ENCODE data around the gene MAST4. TPM values are rescaled to one million over a fixed set of nuclear protein-coding genes. Genes with fewer than 3 reads are reported as not detected.

The MAST4 gene
- total RNA-seq, 2 donors from 2014 or later, result 15.9 to 53.1 TPM

- H3K4me3 Mint-ChIP-seq, result no peak overlapping the region
- DNase-seq (ENCODE audit: low spot score) (no peak), ATAC-seq (no peak)
- no peak overlapping the region for H3K27ac Mint-ChIP-seq
- H3K27me3 Mint-ChIP-seq, result no peaks in the 10 kb centered on the region
- no peaks in the 10 kb centered on the region for H3K9me3 Mint-ChIP-seq
- peaks cover 2 to 4% of the 10 kb centered on the region in 2 donors for H3K4me1 Mint-ChIP-seq (ENCODE audit: low read depth in 2 of 2)
- H3K36me3 Mint-ChIP-seq, result no peaks in the 10 kb centered on the region
Measured at GRCh38 chr5:67042176-67043003, 446.2 kb downstream of the MAST4 start.

GRCh38 chr5:67043796-67044511 lies 447.8 kb downstream of the MAST4 start:
- Mint-ChIP-seq H3K9me3 (no peaks in the 10 kb centered on the region), H3K4me3 (no peak overlapping the region), H3K4me1 (ENCODE audit: low read depth in 2 of 2) (peaks cover 2 to 4% of the 10 kb centered on the region in 2 donors), H3K27me3 (no peaks in the 10 kb centered on the region), H3K27ac (no peak overlapping the region), H3K36me3 (no peaks in the 10 kb centered on the region)
- ATAC-seq (no peak), DNase-seq (ENCODE audit: low spot score) (no peak)

- Mint-ChIP-seq H3K27ac (no peak overlapping the region), H3K36me3 (no peaks in the 10 kb centered on the region)
- ATAC-seq, result no peak
Measured at GRCh38 chr5:67045816-67046740, 449.9 kb downstream of the MAST4 start.

GRCh38 chr5:67047160-67047559 lies 451.0 kb downstream of the MAST4 start:
- H3K9me3 Mint-ChIP-seq, result no peaks in the 10 kb centered on the region
- H3K36me3 Mint-ChIP-seq, result no peaks in the 10 kb centered on the region
- H3K27ac Mint-ChIP-seq, result no peak overlapping the region
- no peak for ATAC-seq
- H3K27me3 Mint-ChIP-seq, result no peaks in the 10 kb centered on the region
- no peak for DNase-seq (ENCODE audit: low spot score)
- peaks cover 4 to 11% of the 10 kb centered on the region in 2 donors for H3K4me1 Mint-ChIP-seq (ENCODE audit: low read depth in 2 of 2)
- H3K4me3 Mint-ChIP-seq, result no peak overlapping the region

More at GRCh38 chr5:67045816-67046740, 449.9 kb downstream of the MAST4 start:
- DNase-seq (ENCODE audit: low spot score), result no peak
- H3K4me1 Mint-ChIP-seq (ENCODE audit: low read depth in 2 of 2), result peaks cover 6 to 11% of the 10 kb centered on the region in 2 donors
- H3K27me3 Mint-ChIP-seq, result no peaks in the 10 kb centered on the region
- H3K4me3 Mint-ChIP-seq, result no peak overlapping the region
- no peaks in the 10 kb centered on the region for H3K9me3 Mint-ChIP-seq

GRCh38 chr5:67047616-67048015 lies 451.4 kb downstream of the MAST4 start:
- H3K36me3 Mint-ChIP-seq, result no peaks in the 10 kb centered on the region
- peaks cover 4 to 10% of the 10 kb centered on the region in 2 donors for H3K4me1 Mint-ChIP-seq (ENCODE audit: low read depth in 2 of 2)
- H3K27ac Mint-ChIP-seq, result no peak overlapping the region
- DNase-seq (ENCODE audit: low spot score) (no peak), ATAC-seq (no peak)
- H3K4me3 Mint-ChIP-seq, result no peak overlapping the region
- H3K9me3 Mint-ChIP-seq, result no peaks in the 10 kb centered on the region
- no peaks in the 10 kb centered on the region for H3K27me3 Mint-ChIP-seq

- Mint-ChIP-seq H3K9me3 (no peaks in the 10 kb centered on the region), H3K4me1 (ENCODE audit: low read depth in 2 of 2) (peaks cover 4 to 6% of the 10 kb centered on the region in 2 donors), H3K4me3 (no peak overlapping the region), H3K27me3 (no peaks in the 10 kb centered on the region), H3K27ac (no peak overlapping the region), H3K36me3 (no peaks in the 10 kb centered on the region)
- no peak for DNase-seq (ENCODE audit: low spot score)
- ATAC-seq, result no peak
Measured at GRCh38 chr5:67050125-67050524, 453.9 kb downstream of the MAST4 start.

GRCh38 chr5:67050635-67051034 lies 454.4 kb downstream of the MAST4 start:
- Mint-ChIP-seq H3K36me3 (no peaks in the 10 kb centered on the region), H3K4me1 (ENCODE audit: low read depth in 2 of 2) (peaks cover 4 to 6% of the 10 kb centered on the region in 2 donors), H3K27ac (no peak overlapping the region), H3K27me3 (no peaks in the 10 kb centered on the region), H3K4me3 (no peak overlapping the region), H3K9me3 (no peaks in the 10 kb centered on the region)
- no peak for DNase-seq (ENCODE audit: low spot score)
- ATAC-seq, result no peak

GRCh38 chr5:67051164-67051563 lies 455.0 kb downstream of the MAST4 start:
- ATAC-seq (no peak), DNase-seq (ENCODE audit: low spot score) (no peak)
- Mint-ChIP-seq H3K9me3 (no peaks in the 10 kb centered on the region), H3K36me3 (no peaks in the 10 kb centered on the region), H3K27me3 (no peaks in the 10 kb centered on the region), H3K4me1 (ENCODE audit: low read depth in 2 of 2) (peaks cover 4 to 6% of the 10 kb centered on the region in 2 donors), H3K4me3 (no peak overlapping the region), H3K27ac (no peak overlapping the region)

GRCh38 chr5:67052034-67052433 lies 455.8 kb downstream of the MAST4 start:
- H3K27me3 Mint-ChIP-seq, result no peaks in the 10 kb centered on the region
- H3K27ac Mint-ChIP-seq, result no peak overlapping the region
- ATAC-seq (no peak), DNase-seq (ENCODE audit: low spot score) (no peak)
- no peaks in the 10 kb centered on the region for H3K9me3 Mint-ChIP-seq
- no peaks in the 10 kb centered on the region for H3K36me3 Mint-ChIP-seq
- peaks cover 4 to 6% of the 10 kb centered on the region in 2 donors for H3K4me1 Mint-ChIP-seq (ENCODE audit: low read depth in 2 of 2)
- H3K4me3 Mint-ChIP-seq, result no peak overlapping the region

GRCh38 chr5:67053229-67053628 lies 457.0 kb downstream of the MAST4 start:
- ATAC-seq (no peak), DNase-seq (ENCODE audit: low spot score) (no peak)
- H3K36me3 Mint-ChIP-seq, result no peaks in the 10 kb centered on the region
- H3K4me1 Mint-ChIP-seq (ENCODE audit: low read depth in 2 of 2), result peaks cover 4 to 6% of the 10 kb centered on the region in 2 donors
- no peak overlapping the region for H3K4me3 Mint-ChIP-seq
- H3K27me3 Mint-ChIP-seq, result no peaks in the 10 kb centered on the region
- H3K27ac Mint-ChIP-seq, result no peak overlapping the region
- H3K9me3 Mint-ChIP-seq, result no peaks in the 10 kb centered on the region

GRCh38 chr5:67058998-67059743 lies 463.0 kb downstream of the MAST4 start:
- Mint-ChIP-seq H3K9me3 (no peaks in the 10 kb centered on the region), H3K27me3 (peaks cover 0 to 7% of the 10 kb centered on the region in 2 donors), H3K27ac (no peak overlapping the region), H3K36me3 (peaks cover 5% of the 10 kb centered on the region), H3K4me3 (no peak overlapping the region), H3K4me1 (ENCODE audit: low read depth in 2 of 2) (peaks cover 3 to 6% of the 10 kb centered on the region in 2 donors)
- ATAC-seq, result no peak
- DNase-seq (ENCODE audit: low spot score), result no peak

- Mint-ChIP-seq H3K4me3 (no peak overlapping the region), H3K27ac (no peak overlapping the region), H3K4me1 (ENCODE audit: low read depth in 2 of 2) (peaks cover 3 to 6% of the 10 kb centered on the region in 2 donors), H3K27me3 (peaks cover 0 to 7% of the 10 kb centered on the region in 2 donors), H3K36me3 (peaks cover 5% of the 10 kb centered on the region), H3K9me3 (no peaks in the 10 kb centered on the region)
- no peak for DNase-seq (ENCODE audit: low spot score)
- ATAC-seq, result no peak
Measured at GRCh38 chr5:67059744-67060490, 463.7 kb downstream of the MAST4 start.

Data from natural killer cell treated with Interleukin-12 subunit alpha and Interleukin-12 subunit beta and Interleukin-15 and Interleukin-18, amount 100 ng/mL, for 72 hours (primary cell).